ELF-1 (cell line): ENCODE measurements around the gene BCL11A.
A peak's percentile ranks its signal among the peaks of the same experiment; 100 is the strongest.
"Not testable (repeated sequence)": the region's sequence is repeated elsewhere in the genome, so short reads cannot be mapped to it uniquely, and the experiment has no call there.

Source experiments
- DNase-seq: peaks from one replicate; pipeline ENCODE4 v3.0.0-alpha.2; 2016; ENCODE audit warnings: low read depth, low spot score

BCL11A gene

DNA sequence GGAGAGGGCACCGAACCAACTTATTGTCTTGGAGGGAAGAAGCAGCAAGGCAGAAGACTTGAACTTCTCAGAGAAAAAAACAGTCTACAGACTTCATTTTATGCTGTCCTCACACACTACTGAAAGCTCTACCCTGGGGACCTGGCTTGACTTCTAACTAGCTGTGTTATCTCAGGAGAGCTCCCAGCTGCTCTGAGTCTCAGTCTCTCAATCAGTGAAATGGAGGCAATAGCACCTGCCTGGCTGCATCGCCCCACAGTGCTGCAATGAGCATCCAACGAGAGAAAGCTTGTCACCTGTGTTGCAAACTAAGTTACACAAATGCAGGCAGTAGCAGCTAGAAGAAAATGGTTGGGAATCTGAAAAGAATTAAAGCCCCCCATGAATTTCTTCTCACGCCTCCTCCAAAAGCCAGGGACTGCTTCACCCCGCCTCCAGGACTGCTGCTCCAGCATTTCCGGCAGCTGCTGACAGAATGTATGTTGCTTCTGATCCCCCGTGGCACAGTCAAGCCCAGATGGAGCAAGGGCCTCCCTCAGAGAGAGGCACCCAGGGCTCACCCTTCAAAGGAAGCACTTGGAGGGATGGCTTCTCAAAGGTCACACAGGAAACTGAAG is 116.3 kb downstream of the BCL11A start:
- DNase-seq, result no peak

DNA sequence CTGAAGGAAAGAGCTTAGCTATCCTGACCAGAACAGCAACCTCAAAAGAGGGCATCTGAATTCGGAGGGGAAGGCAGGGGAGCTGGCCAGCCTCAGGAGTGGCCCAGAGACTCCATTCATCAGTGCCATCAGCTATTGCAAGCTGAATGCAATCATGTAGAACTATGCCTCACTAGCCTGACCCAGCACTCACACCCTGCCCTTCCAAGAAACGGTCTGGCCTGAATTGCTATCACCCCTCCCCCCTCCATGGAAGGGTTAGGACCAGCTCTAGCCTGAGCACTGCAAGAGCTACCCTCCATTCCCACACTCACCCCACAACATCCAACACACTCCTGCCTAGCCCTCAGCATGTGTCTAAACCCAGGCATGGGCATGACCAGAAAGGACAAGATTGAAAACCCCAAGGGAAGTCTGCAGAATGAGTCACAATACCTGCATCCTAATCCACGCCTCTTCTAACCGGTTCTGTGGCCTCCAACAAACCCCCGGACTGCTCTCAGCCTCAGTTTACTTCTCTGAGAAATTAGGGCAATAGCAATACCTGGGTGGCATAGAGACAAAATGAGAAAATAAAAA is 120.3 kb downstream of the BCL11A start:
- no peak for DNase-seq

DNA sequence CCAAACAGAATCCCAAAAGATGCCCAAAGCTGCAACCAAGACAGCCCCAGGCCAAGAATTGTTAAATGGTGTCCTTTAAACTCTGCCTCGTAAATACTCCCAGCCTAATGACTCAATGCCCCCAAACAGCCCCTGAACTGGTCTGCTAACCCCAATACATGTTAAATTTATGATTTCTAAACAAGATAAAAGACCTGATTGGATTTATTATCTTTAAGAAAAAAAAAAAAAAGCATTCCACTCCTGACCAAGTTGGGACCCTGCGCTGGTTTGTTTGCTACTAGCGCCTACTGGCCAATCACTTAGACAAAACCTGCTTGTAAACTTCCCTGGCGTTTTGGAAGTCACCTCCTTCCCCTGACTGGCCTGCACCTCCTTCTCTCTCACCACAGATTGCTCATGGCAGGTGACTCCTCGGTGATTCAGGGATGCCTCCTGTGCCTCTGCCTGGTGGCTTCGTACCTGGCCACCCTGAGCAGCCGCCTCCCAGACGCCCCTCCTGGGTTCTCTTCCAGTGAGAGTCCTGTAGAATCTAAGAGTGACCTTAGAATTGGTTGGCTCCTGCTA is 121.3 kb downstream of the BCL11A start:
- DNase-seq, result no peak

DNA sequence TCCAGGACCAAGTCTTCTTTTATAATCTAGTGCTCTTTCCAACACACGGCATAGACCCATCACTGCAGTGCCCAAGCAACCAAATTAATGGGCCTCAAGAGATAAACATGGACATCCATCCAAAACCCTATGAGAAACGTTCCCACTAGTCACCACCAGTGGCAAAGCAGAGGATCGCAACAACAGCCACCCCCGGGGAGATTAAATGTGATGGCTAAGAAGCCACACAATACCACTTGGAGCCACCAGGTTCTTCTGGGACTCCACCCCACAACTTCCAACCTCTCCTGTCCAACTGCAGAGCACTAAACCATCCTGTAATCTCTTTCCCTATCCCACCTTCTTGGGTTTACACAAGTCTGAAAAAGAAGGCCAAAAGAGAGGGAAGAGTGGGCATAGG is 123.8 kb downstream of the BCL11A start:
- DNase-seq, result no peak

DNA sequence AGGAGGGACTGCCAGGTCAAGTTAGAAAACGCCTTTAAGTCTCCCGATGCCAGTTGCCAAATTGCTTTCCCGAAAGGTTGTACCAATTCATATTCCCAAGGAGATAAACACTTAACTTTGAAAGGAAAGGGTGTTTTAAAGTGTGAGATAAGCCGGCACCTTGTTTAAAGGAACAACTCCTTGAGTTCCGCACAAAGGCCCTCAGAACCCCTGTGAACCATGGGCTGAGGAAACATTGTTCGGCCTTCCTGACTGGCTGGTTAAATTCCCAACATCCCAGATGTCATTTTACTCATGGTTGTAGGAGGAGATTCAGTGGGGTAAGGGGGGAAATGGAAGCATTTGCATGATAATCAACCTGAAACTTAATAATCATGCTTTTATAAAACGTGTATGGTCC is 126.6 kb downstream of the BCL11A start:
- DNase-seq, result no peak

DNA sequence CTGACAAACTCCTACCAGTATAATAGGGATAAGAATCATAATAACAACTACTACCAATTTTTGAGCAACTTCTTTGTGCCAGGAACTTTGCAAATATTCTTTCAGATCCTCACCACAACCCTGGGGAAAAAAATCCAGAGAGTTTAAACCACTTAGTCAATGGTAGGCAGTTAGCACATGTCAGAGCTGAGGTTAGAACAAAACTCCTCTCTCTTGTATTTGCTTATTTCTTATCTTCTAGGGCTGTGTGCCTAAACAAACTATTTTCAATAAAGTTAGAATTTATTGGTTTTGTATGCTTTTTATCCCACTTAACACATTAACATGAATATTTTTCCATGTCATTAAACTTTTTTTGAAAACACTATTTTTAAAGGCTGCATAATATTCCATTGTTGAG is 127.1 kb downstream of the BCL11A start:
- DNase-seq, result no peak

DNA sequence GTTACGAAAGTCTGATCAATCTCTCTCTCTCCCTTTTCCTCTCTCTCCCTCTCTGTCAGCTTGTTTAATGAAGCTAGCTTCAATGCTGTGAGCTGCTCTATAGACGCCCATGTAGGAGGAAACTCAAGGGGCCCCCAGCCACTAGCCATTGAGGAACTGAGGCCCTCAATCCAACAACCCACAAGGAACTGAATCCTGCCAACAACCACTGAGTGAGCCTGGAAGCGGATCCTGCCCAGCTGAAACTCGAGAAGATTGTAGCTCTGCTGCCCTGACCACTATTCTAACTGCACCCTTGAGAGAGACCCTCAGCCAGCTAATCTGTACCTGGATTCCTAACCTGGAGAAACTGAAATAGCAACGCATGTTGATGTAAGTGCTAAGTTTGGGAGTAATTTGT is 129.2 kb downstream of the BCL11A start:
- no peak for DNase-seq

DNA sequence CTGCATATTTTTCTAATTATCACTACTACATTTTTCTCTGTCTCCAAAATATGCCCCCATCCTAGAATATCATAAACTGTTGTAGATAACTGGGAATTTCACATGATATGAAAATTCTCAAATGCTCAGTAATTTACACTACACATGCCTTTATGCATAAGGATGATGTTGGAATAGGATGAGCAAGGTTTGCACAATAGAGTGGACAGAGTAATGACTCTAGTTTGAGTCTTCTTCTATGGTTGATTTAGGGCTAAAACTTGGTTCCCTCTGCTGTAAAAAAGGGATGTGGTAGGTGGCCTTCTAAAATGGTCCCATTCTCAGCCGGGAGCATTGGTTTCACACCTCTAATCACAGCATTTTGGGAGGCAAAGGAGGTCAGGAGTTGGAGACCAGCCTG is 129.9 kb downstream of the BCL11A start:
- DNase-seq, result no peak

DNA sequence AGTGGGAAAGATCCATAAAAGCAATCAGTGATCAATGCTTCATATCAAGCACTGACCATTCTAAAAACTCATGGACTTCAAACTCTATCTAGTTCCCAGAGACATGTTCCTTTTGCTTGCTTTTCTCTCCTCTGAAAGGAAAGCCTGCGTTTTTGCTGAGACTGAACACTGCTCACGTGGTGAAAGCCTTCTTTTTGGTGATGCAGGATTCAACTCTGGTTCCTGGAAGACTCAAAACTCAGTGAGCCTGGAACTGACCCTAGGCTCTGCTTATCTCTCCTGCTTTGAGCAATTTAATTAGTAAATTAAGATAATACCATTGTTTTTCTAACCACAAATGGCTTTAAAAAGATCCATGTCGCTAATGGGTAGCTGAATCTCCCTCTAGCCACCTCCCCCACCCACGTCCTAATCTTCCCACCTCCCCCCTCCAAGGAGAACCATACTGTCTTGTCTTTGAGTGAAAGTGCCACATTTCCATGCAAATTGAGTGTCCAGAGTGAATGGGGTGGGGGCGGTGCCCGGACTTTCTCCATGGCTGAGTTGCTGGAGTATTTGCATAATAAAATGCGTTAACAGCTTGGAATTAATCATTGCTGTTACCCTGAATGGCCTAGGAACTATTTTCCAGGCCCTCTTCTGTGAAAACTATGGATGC is 130.5 kb downstream of the BCL11A start:
- DNase-seq, result no peak

DNA sequence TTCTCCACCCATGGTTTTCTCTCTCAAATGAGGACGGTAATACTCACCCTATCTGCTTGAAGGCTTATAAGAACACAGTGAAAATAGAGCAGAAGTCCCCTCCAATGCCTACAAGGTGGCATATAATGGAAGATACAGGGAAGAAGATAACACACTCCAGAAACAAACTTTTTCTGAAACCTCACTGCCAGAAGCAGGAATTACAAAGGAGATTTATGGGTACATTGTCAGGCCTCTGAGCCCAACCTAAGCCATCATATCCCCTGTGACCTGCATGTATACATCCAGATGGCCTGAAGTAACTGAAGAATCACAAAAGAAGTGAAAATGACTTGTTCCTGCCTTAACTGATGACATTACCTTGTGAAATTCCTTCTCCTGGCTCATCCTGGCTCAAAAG is 136.2 kb downstream of the BCL11A start:
- DNase-seq, result not testable (repeated sequence)

DNA sequence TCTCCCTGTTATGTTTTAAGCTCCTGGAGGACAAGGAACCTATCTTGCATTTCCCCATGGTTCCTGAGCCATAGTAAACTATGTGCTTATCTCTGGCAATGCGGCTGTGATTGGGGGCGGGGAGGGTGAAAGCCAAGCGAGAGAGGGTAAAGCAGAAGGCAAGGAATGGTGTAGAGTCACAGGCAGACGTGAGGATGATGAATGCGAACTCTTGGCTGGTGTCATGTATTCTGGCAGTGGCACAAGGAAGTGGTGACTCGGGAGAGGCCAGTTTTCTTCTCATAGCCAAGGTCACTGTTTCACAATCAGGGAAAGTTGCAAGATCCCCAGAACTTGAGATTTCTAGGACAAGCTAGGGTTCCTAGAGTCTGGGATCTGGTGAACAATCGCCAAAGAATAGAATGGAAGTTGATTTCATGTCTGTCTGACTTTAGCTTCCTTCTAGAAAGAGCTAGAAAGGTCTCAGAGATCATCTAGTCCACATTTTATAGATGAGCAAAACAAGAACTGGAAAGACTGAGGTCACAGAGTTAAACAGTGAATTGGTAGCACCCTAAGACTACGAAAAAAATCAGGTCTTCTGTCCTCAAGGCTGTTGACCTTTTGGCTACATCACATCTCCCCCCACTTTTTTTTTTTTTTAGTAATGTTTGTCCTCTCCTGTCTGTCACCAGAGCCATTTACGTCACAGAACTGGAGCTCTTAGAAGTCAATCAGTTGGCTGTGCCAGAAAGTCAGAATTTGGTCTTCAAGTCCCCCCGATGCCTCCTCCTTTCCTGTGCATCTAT is 137.0 kb downstream of the BCL11A start:
- DNase-seq, result peak; percentile 51

DNA sequence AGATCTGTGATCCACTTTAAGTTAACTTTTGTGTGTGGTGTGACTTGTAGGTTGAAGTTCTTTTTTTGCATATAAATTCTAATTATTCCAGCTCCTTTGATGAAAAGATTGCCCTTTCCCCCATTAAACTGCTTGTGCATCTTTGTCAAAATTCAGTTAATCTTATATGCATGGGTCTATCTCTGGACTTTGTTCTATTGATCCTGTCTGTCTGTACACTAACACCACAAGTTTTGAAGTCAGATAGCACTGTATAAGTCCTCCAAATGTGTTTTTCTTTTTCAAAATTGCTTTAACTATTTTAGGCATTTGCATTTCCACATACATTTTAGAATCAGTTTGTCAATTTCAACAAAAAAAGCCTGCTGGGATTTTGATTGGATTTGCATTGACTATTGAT is 137.6 kb downstream of the BCL11A start:
- no peak for DNase-seq

DNA sequence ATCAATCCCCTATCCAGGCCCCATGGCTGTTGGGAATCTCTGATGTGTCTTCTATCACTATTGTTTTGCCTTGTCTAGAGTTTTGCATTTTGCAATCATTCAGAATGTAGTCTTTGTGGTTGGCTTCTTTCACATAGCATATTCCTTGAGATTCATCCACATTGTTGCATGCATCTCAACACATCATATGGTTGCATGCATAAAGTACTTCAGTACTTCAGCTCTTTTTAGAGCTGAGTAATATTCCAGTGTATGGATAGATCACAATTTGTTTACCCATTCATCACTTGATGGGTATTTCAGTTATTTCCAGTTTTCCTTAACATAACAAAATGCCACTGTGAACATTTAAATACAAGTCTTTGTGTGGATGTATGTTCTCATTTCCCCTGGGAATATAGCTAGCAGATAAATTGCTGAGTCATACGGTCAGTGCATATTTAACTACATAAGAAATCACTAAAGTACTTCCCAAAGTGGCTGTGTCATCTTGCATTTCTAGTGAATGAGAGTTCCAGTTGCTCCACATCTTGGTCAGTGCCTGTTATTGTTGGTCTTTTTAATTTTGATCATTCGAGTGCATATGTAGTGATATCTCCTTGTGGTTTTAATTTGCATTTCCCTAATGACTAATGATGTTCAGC is 138.8 kb downstream of the BCL11A start:
- no peak for DNase-seq

DNA sequence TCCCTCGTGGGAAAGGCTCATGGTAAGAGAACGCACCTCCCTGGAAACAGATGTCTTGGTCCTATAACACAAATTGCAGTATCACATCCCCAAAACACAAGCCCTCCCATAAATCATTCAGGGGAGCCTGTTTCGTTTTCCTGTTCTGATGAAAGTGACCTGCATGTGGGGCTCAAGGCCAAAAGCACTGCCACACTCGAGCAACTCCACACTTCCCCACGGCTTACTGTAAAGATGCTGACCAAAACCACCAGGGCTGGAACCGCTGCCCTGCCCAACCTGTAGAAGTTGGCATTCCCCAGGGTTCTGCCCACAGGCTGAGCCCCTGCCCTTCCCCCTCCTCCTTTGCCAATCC is 139.7 kb downstream of the BCL11A start:
- no peak for DNase-seq

DNA sequence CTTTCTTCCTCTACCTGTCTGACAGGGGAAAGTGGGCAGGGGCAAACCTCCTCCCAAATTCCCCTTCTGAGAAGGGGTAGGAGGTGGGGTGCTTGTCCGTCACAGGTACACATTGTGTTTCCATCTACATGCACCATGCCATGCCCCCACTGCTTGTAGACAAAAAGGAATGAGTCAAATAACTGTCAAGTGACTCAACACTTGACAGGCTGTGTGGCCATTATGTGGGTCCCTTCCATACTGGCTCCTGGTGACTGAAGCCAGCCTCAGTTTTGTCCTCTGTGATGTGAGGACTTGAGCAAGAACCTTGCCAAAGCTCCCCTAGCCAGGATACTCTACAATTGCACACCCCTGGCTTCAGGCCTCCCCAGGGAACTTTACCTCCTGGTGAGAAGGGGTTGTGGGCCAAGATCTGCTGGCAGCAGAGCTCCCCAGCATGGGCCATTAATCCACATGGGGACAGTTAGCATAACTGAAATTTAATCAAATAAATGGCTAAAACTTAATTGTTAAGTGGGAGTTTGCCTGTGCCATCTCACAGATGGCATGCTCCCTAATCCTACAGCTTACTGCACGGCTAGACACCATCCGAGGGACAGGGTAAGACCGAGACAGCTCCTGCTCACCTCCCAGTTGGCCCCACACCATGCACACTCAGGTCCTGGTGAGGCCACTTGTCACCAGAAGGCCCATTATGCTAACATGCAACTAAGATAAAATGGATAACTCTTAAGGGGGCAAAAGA is 140.2 kb downstream of the BCL11A start:
- no peak for DNase-seq

DNA sequence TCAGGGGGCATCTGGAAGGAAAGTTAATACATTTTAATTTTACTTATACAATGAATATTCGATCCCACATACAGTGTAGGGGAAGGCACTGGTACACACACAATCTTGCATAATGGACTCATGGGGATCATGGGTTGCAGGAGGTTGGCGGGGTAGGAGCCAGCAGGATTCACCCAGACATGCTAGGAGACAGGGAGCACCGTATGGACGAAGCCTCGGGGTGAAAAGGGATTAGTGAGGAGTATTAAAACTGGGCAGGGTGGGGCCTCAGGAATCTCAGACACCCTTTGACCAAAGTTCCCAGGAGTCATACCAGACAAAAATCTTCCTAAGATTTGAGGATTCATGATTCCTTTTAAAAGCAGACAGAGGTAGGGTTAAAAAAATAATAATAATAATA is 140.8 kb downstream of the BCL11A start:
- DNase-seq, result no peak

DNA sequence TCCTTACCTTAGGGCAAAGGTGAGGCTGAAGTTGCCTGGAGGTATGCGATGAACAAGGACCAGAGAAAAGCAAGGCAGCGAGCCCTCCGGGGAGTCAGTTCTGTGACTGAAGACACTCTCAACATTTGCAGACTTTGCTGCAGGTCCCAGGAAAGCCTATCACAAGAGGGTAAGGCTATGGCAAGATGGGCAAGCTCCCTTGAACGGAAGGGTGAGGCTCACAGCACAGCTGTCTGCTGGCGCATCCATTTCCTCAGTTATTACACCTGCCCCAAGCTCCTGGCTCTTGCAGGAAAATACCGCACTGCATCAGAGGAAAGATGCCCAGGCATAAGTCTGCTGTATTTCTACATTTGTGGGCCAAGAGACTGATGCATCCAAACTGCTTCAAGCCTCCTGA is 141.4 kb downstream of the BCL11A start:
- no peak for DNase-seq

DNA sequence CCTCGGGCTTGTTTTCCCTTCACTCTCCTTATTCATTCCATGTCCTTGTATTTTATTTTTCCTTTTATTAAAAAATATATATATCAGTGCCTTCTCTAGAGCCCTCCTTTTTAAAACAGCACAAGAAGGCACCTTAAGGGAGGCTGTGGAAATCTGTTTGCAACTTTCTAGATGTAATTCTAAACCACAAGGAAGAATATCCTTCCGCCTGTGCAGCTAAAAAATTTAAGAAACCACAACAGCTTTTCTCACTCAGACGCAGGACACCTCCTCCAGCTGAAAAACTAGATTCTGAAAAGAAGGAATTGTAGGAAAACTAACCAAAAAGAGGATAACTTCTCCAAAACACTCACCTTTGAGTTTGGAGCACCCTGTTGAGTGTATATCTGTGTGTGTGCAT is 142.2 kb downstream of the BCL11A start:
- DNase-seq, result no peak

DNA sequence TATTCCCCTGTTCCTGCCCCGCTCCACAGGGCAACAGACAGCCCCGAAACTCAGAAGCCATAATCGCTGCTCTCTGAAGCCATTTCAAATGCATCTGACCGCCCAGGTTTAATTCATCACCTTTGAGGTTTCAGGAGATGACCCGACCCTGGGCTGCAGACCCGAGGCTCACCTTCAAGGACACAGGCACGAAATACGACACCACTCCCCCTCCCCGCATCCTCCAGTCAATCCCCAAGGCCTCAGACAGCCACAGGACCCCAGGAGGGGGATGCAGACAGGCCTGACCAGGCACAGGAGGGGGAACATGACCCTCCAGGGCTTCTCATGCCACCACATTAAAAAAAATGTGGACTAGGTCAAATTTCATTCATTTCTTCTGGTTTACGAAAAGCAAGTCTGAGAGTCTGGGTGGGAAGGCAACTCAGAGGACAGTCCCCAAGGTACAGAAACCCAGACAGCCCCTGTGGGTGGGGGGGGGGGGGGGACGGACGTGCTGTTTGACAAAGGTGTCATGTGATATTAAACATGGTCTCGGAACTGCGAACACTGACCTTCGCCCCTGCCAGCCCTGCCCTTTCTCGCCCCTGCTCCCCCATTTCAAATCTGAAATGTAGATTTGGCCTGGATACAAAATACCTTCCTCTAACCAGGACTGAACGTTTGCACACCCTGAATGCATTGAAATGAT is 142.9 kb downstream of the BCL11A start:
- DNase-seq, result peak; percentile 62

DNA sequence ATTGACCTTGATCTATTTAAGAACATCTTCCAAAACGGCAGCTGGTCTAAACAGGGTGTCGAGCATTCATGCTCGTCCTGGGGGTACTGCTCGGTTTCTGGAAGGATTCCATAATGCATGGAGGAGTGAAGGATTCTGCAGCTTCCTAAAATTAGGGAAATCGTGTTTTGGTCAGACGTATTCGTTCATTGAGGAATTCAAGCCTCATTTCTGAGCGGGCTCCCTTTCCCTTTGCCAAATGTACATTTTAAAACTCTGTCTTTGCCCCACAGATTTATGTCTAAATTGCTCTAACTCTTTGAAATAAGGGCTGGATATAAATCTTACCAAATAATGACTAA is 144.0 kb downstream of the BCL11A start:
- DNase-seq, result no peak
